ENCODE measurements around the gene SAPCD1.

- TF ChIP-seq CTCF (IDR thresholded peaks at IDR 0.05) (no peak), EZH2phosphoT487 (IDR thresholded peaks at IDR 0.05; ENCODE audit: borderline replicate concordance, low read depth) (no peak), POLR2AphosphoS5 (IDR thresholded peaks at IDR 0.05; ENCODE audit: low read depth, low read length) (no peak), SIN3A (IDR thresholded peaks at IDR 0.05; ENCODE audit: borderline replicate concordance, low read depth, low read length) (no peak), RAD21 (IDR thresholded peaks at IDR 0.05; ENCODE audit: low read length) (no peak), MAX (IDR thresholded peaks at IDR 0.05; ENCODE audit: low read depth) (no peak), FOXM1 (IDR thresholded peaks at IDR 0.05; ENCODE audit: low read depth) (no peak), CHD2 (IDR thresholded peaks at IDR 0.05; ENCODE audit: low read length, partially characterized antibody) (no peak), GATA2 (CRISPR knock-in tag; IDR thresholded peaks at IDR 0.05) (no peak), USF1 (IDR thresholded peaks at IDR 0.05; ENCODE audit: borderline replicate concordance, low read depth) (no peak), EP300 (IDR thresholded peaks at IDR 0.05; ENCODE audit: borderline replicate concordance in 1 of 2, low read depth in 1 of 2, low read length in 1 of 2) (no peak), TAF1 (IDR thresholded peaks at IDR 0.05; ENCODE audit: borderline replicate concordance, low read depth, low read length) (no peak), NRF1 (IDR thresholded peaks at IDR 0.05; ENCODE audit: low read depth, low read length) (no peak)
These were observed 35.1 kb downstream of the SAPCD1 start for GRCh38 chr6:31797588-31797987.
